ENCODE results near the gene RHOJ.

The RHOJ gene

DNA sequence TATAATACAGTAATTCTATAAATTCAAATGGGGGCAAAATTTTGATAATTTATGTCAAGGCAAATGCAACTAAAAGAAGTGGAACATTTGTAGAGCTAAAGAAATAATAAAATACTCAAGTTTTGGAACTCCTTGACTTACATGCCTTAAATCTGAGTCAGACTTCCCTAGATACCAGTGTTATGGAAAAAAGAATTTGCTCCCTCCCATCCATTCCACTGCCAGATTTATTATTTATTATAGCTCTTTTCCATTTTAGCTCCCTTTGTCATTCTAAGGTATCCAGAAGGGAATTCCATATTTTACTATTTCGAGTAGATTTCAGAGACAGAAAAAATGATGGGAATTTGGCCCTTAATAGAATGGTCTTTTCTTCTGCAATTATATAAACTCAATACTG lies 44.0 kb downstream of the RHOJ start:
- no peak overlapping the region for H3K4me3 ChIP-seq (ENCODE audit: low read depth, low read length)
- DNase-seq (ENCODE audit: low read depth) = no peak
- TF ChIP-seq, protein P1, sequence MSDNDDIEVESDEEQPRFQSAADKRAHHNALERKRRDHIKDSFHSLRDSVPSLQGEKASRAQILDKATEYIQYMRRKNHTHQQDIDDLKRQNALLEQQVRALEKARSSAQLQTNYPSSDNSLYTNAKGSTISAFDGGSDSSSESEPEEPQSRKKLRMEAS (IDR thresholded peaks at IDR 0.05; ENCODE audit: low read depth, low read length) = no peak
- TF ChIP-seq MYC (IDR thresholded peaks at IDR 0.05; ENCODE audit: low read depth, low read length) = no peak
- no peak for TF ChIP-seq POLR2A (IDR thresholded peaks at IDR 0.05; ENCODE audit: extremely low read depth, insufficient read length)
- TF ChIP-seq, protein P2, sequence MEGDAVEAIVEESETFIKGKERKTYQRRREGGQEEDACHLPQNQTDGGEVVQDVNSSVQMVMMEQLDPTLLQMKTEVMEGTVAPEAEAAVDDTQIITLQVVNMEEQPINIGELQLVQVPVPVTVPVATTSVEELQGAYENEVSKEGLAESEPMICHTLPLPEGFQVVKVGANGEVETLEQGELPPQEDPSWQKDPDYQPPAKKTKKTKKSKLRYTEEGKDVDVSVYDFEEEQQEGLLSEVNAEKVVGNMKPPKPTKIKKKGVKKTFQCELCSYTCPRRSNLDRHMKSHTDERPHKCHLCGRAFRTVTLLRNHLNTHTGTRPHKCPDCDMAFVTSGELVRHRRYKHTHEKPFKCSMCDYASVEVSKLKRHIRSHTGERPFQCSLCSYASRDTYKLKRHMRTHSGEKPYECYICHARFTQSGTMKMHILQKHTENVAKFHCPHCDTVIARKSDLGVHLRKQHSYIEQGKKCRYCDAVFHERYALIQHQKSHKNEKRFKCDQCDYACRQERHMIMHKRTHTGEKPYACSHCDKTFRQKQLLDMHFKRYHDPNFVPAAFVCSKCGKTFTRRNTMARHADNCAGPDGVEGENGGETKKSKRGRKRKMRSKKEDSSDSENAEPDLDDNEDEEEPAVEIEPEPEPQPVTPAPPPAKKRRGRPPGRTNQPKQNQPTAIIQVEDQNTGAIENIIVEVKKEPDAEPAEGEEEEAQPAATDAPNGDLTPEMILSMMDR (IDR thresholded peaks at IDR 0.05; ENCODE audit: low read depth, low read length) = no peak

DNA sequence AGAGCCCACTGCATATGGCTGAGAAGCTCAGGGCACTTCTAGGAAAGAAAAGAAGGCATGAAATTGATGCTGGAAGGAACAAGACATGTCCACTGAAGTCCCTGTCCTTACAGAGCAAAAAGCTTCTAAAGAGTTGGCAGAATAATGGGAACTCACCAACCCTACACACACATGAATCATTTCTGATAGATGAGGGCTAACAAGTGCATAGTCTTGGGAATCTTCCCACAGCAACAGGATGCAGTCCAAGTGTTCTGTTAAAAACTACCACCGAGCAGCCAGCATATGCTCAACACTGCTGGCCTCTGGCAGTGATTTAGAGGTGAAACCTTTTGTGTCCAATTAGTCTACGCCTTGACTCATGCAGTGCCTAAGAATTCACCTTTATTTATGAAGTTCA lies 44.8 kb downstream of the RHOJ start:
- TF ChIP-seq, protein P2 (IDR thresholded peaks at IDR 0.05; ENCODE audit: low read depth, low read length) = no peak
- TF ChIP-seq POLR2A (IDR thresholded peaks at IDR 0.05; ENCODE audit: extremely low read depth, insufficient read length) (no peak), MYC (IDR thresholded peaks at IDR 0.05; ENCODE audit: low read depth, low read length) (no peak)
- TF ChIP-seq, protein P1 (IDR thresholded peaks at IDR 0.05; ENCODE audit: low read depth, low read length) = no peak
- no peak for DNase-seq (ENCODE audit: low read depth)
- no peak overlapping the region for H3K4me3 ChIP-seq (ENCODE audit: low read depth, low read length)

DNA sequence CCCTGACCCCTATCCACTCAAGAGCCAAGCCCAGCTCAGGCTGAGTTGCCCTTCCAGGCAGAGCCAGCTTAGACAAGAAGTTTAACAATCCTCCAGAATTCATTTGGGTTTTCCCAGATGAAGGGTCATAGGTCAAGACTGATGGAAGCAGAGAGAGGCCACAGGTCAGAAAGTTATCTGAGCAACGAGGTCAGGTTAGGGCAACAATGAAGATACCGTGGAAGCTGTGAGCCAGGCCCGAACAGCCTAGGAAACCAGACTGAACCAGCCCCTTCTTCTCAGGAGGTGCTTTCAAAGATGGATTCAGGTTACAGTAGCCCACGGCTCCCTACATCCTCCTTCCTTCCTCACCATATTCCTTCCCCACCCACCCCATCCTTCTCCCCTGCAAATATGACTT lies 53.1 kb downstream of the RHOJ start:
- TF ChIP-seq, protein P1 (IDR thresholded peaks at IDR 0.05; ENCODE audit: low read depth, low read length) = no peak
- TF ChIP-seq, protein P2 (IDR thresholded peaks at IDR 0.05; ENCODE audit: low read depth, low read length) = no peak
- H3K4me3 ChIP-seq (ENCODE audit: low read depth, low read length) = no peak overlapping the region
- no peak for DNase-seq (ENCODE audit: low read depth)

DNA sequence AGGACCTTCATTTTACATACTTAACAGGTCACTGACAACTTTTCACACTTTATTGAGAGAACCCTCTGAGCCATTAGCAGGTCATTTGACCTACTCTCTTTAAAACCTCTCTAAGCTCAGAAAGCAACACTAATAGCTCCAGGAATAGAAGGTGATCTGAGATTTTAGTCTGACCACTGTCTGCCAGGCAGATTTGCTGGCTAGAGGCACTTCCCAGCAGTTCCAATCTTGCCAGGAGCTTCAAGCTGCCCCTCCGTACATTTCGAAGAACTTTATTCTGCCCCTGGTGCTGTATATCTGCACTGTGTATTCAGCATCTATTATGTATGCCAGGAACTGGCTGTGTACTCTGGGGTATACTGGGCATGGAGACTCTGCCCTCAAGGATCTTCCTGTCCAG lies 58.2 kb downstream of the RHOJ start:
- no peak overlapping the region for H3K4me3 ChIP-seq (ENCODE audit: low read depth, low read length)
- TF ChIP-seq POLR2A (IDR thresholded peaks at IDR 0.05; ENCODE audit: extremely low read depth, insufficient read length) (no peak), MYC (IDR thresholded peaks at IDR 0.05; ENCODE audit: low read depth, low read length) (no peak)
- TF ChIP-seq, protein P1 (IDR thresholded peaks at IDR 0.05; ENCODE audit: low read depth, low read length) = no peak
- TF ChIP-seq, protein P2 (IDR thresholded peaks at IDR 0.05; ENCODE audit: low read depth, low read length) = no peak
- no peak for DNase-seq (ENCODE audit: low read depth)

DNA sequence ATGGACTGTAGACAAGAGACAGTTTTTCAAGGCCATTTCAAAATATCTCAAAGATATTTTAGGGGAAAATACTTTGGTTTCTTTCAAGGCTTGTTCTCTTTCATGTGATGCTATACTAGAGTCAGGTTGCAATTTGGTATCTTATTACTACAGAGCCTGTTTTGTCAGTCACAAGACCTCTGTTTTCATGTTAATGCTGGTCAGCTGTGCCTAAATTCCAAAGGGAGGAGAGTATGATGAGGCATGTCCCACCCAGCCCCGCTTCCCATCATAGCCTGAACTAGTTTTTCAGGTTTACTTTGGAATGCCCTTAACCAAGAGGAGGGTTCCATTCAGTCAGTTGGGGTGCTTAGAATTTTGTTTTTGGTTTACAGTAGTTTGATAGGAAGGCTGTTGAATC lies 61.9 kb downstream of the RHOJ start:
- no peak for DNase-seq (ENCODE audit: low read depth)
- TF ChIP-seq MYC (IDR thresholded peaks at IDR 0.05; ENCODE audit: low read depth, low read length) (no peak), POLR2A (IDR thresholded peaks at IDR 0.05; ENCODE audit: extremely low read depth, insufficient read length) (no peak)
- TF ChIP-seq, protein P2 (IDR thresholded peaks at IDR 0.05; ENCODE audit: low read depth, low read length) = no peak
- TF ChIP-seq, protein P1 (IDR thresholded peaks at IDR 0.05; ENCODE audit: low read depth, low read length) = no peak
- H3K4me3 ChIP-seq (ENCODE audit: low read depth, low read length) = no peak overlapping the region

DNA sequence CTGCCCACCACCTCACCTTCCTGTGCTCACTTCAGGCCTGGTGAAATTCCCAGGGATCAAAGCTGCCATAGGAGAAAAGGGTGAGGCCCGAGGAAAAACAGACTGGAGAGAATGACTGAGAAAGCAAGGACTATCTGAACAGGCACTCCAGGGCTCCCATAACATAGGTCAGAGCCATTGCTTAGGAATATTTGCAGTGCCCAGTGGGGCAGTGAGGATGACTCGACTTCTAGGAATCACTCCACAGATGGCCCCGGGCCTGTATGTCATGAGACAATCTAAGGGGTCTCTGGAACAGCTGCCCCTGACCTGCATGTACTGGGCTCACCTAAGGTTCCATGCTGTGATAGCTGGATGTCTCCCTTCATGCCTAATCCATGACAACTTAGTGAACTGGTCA lies 62.9 kb downstream of the RHOJ start:
- H3K4me3 ChIP-seq (ENCODE audit: low read depth, low read length) = no peak overlapping the region
- DNase-seq (ENCODE audit: low read depth) = no peak
- TF ChIP-seq POLR2A (IDR thresholded peaks at IDR 0.05; ENCODE audit: extremely low read depth, insufficient read length) (no peak), MYC (IDR thresholded peaks at IDR 0.05; ENCODE audit: low read depth, low read length) (no peak)
- TF ChIP-seq, protein P1 (IDR thresholded peaks at IDR 0.05; ENCODE audit: low read depth, low read length) = no peak
- TF ChIP-seq, protein P2 (IDR thresholded peaks at IDR 0.05; ENCODE audit: low read depth, low read length) = no peak
